Choroid plexus epithelial cell (primary cell): ENCODE data around the gene DIP2B.

Experiments
- DNase-seq: peaks from one replicate; pipeline ENCODE4 v3.0.0-alpha.2; 2010; ENCODE audit warnings: low read depth
- H3K4me3 ChIP-seq: 2 replicates; pipeline ENCODE4 v1.5.1; 2011; ENCODE audit warnings: low read depth, mild to moderate bottlenecking, control low read depth, low read length, moderate library complexity
- TF ChIP-seq, protein P1 (sequence below): conservative IDR thresholded peaks from 2 replicates; pipeline ENCODE4 v1.5.1; 2011; ENCODE audit warnings: low read depth, mild to moderate bottlenecking, control low read depth, inconsistent platforms, low read length, moderate library complexity

Gene DIP2B

GRCh38 chr12:50720501-50720900 is 215.7 kb downstream of the DIP2B start:
- TF ChIP-seq, protein P1, sequence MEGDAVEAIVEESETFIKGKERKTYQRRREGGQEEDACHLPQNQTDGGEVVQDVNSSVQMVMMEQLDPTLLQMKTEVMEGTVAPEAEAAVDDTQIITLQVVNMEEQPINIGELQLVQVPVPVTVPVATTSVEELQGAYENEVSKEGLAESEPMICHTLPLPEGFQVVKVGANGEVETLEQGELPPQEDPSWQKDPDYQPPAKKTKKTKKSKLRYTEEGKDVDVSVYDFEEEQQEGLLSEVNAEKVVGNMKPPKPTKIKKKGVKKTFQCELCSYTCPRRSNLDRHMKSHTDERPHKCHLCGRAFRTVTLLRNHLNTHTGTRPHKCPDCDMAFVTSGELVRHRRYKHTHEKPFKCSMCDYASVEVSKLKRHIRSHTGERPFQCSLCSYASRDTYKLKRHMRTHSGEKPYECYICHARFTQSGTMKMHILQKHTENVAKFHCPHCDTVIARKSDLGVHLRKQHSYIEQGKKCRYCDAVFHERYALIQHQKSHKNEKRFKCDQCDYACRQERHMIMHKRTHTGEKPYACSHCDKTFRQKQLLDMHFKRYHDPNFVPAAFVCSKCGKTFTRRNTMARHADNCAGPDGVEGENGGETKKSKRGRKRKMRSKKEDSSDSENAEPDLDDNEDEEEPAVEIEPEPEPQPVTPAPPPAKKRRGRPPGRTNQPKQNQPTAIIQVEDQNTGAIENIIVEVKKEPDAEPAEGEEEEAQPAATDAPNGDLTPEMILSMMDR: no peak
- no peak for DNase-seq
- H3K4me3 ChIP-seq: no peak overlapping the region

DNA sequence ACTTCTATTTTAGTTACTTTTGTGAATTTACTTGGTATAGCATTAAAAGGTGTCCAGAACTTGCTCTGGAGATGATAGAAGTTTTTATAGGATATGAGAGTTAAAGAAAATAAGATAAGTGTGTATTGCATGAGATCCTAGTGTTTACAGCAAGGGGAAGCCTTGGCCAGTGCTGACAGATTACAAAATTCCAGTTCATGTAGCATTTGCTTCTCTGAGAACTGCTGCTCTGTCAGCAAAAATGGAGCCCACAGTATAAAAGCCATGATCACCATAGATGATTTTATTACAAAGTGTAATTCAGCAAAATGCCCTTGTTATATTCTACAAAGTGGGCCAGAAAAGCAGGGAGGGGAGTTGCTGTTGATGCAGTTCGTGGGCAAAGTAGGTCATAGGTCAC is 219.1 kb downstream of the DIP2B start:
- TF ChIP-seq, protein P1: no peak

DNA sequence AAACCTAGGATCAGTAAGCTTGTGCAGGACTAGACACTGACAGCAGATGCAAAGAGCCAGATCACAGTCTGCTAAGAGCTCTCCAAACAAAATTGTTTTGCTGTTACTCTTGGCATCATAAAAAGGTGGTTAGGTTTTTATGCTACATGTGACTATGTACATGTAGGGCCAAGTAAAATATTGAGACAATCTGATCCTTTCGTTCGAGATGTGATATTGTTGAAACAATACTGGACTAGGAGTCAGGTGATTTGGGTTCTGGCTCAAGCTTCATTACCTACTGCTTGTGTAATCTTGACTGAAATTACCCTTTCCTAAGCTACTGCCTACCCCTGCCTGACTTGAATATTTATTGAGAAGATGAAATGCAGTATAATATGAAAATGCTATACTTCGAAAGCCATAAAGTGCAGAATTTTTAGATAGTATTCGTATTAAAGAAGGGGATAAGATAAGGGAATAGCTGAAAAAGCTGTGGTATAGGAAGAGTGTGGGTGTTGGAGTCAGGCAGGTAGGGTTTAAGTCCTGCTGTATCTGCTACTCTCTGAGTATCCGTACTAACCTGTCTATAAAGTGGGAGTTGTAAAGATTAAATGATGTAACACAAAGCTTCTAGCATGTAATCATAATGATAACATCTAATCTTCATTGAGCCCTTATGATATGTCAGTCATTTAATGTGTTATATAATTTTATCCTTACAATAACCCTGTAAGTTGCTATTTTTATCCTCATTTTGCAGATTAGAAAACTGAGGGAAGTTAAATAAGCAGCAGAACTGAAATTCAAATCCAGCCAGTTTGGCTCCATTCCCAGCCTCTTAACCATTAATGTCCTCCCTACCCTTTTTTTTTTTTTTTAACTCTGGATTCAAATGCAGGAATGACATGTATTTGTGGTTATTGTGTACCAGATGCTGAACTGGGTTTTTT is 220.5 kb downstream of the DIP2B start:
- no peak overlapping the region for H3K4me3 ChIP-seq
- DNase-seq: peak; percentile 64
- TF ChIP-seq, protein P1: no peak

More for the DNA sequence above, 219.1 kb downstream of the DIP2B start:
- peak; percentile 45 for DNase-seq
- no peak overlapping the region for H3K4me3 ChIP-seq

DNA sequence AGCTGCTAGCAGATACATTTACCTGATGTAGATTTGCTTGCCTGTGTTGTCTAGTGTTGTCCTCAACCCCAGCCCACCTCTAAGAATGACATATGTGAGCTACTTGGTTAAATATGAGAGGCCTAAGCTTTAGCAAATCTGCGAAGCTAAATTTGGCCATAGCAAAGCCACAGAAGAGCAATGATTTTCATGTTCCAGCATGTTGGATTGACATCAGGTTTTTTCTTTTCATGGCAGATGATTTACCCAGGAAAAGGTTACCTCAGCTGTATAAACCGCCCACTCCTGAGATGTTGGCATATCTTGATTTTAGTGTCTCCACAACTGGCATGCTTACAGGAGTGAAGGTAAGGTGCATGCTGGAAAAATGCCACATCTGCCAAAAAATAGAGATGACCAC is 222.7 kb downstream of the DIP2B start:
- DNase-seq: no peak
- TF ChIP-seq, protein P1: no peak
- H3K4me3 ChIP-seq: no peak overlapping the region

- TF ChIP-seq, protein P1: no peak
- no peak for DNase-seq
- no peak overlapping the region for H3K4me3 ChIP-seq
Observed at GRCh38 chr12:50728417-50728816, 223.6 kb downstream of the DIP2B start.

- DNase-seq: no peak
- TF ChIP-seq, protein P1: no peak
Observed at GRCh38 chr12:50728841-50729240, 224.1 kb downstream of the DIP2B start.

GRCh38 chr12:50732591-50732990 is 227.8 kb downstream of the DIP2B start:
- H3K4me3 ChIP-seq: no peak overlapping the region
- TF ChIP-seq, protein P1: no peak

More at GRCh38 chr12:50728841-50729240, 224.1 kb downstream of the DIP2B start:
- H3K4me3 ChIP-seq: no peak overlapping the region

More at GRCh38 chr12:50732591-50732990, 227.8 kb downstream of the DIP2B start:
- peak; percentile 89 for DNase-seq
